HL-60 (cell line): ENCODE measurements around the gene RGS2.
A peak's percentile ranks its signal among the peaks of the same experiment; 100 is the strongest.

Experiments
- DNase-seq, 2 experiments: peaks; one replicate each; pipeline ENCODE4 v3.0.0-alpha.2; 2010 to 2020; ENCODE audit warnings: low read depth in 1 of 2, low spot score in 1 of 2
- H3K27ac ChIP-seq: fragments of 250-450 bp; sonication (Bioruptor Pico); replicated peaks from 2 replicates; pipeline ENCODE4 v1.5.1; 2020; ENCODE audit warnings: mild to moderate bottlenecking, moderate library complexity
- H3K27me3 ChIP-seq: fragments of 250-450 bp; sonication (Bioruptor Pico); 2 replicates; pipeline ENCODE4 v1.5.1; 2021; ENCODE audit warnings: mild to moderate bottlenecking, moderate library complexity; ENCODE audit not compliant: insufficient read depth, poor library complexity, severe bottlenecking
- H3K4me3 ChIP-seq: replicated peaks from 2 replicates; pipeline ENCODE4 v1.5.1; 2011; ENCODE audit warnings: mild to moderate bottlenecking, control low read depth, low read length; ENCODE audit not compliant: insufficient read depth
- GABPA ChIP-seq: IDR thresholded peaks from 2 replicates; pipeline ENCODE4 v1.6.1; 2012; ENCODE audit warnings: low read depth
- POLR2AphosphoS5 ChIP-seq: IDR thresholded peaks from 2 replicates; pipeline ENCODE4 v1.6.1; 2012; ENCODE audit warnings: low read depth
- SPI1 ChIP-seq: IDR thresholded peaks from 2 replicates; pipeline ENCODE4 v1.6.1; 2012; ENCODE audit warnings: low read depth, mild to moderate bottlenecking, borderline replicate concordance
- TF ChIP-seq, protein P1 (sequence below): IDR thresholded peaks from one replicate; pipeline ENCODE4 v1.5.1; 2011; ENCODE audit warnings: low read length, control low read depth, inconsistent platforms; ENCODE audit not compliant: insufficient read depth
- TF ChIP-seq, protein P2 (sequence below): IDR thresholded peaks from 2 replicates; pipeline ENCODE4 v1.6.1; 2012; ENCODE audit warnings: low read depth; ENCODE audit not compliant: insufficient replicate concordance

RGS2 gene

DNA sequence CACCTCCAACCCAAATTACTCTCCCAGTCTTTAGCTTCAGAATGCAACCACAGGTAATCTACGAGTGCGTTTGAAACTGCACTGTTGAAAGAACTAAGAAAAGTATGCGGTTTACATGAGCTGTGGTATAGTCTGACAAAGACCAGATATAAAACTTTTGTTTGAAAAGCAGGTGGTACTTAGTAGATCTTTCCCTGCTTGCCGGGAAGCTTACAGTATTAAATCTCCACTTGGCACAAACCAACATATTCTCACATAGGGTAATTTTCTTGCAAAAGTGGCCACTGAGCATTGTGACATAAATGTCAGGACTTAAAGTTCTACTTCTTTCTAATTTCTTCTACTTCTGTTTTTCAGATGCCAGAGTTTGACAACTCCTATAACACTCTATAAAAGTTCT lies 8.4 kb downstream of the RGS2 start:
- DNase-seq = peak in 1 of 2 experiments; percentile 15
- no peak overlapping the region for H3K27ac ChIP-seq
- no peak overlapping the region for H3K4me3 ChIP-seq
- no peak for TF ChIP-seq GABPA
- no peak for TF ChIP-seq POLR2AphosphoS5
- no peak for TF ChIP-seq SPI1
- TF ChIP-seq, protein P1, sequence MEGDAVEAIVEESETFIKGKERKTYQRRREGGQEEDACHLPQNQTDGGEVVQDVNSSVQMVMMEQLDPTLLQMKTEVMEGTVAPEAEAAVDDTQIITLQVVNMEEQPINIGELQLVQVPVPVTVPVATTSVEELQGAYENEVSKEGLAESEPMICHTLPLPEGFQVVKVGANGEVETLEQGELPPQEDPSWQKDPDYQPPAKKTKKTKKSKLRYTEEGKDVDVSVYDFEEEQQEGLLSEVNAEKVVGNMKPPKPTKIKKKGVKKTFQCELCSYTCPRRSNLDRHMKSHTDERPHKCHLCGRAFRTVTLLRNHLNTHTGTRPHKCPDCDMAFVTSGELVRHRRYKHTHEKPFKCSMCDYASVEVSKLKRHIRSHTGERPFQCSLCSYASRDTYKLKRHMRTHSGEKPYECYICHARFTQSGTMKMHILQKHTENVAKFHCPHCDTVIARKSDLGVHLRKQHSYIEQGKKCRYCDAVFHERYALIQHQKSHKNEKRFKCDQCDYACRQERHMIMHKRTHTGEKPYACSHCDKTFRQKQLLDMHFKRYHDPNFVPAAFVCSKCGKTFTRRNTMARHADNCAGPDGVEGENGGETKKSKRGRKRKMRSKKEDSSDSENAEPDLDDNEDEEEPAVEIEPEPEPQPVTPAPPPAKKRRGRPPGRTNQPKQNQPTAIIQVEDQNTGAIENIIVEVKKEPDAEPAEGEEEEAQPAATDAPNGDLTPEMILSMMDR = no peak
- TF ChIP-seq, protein P2, sequence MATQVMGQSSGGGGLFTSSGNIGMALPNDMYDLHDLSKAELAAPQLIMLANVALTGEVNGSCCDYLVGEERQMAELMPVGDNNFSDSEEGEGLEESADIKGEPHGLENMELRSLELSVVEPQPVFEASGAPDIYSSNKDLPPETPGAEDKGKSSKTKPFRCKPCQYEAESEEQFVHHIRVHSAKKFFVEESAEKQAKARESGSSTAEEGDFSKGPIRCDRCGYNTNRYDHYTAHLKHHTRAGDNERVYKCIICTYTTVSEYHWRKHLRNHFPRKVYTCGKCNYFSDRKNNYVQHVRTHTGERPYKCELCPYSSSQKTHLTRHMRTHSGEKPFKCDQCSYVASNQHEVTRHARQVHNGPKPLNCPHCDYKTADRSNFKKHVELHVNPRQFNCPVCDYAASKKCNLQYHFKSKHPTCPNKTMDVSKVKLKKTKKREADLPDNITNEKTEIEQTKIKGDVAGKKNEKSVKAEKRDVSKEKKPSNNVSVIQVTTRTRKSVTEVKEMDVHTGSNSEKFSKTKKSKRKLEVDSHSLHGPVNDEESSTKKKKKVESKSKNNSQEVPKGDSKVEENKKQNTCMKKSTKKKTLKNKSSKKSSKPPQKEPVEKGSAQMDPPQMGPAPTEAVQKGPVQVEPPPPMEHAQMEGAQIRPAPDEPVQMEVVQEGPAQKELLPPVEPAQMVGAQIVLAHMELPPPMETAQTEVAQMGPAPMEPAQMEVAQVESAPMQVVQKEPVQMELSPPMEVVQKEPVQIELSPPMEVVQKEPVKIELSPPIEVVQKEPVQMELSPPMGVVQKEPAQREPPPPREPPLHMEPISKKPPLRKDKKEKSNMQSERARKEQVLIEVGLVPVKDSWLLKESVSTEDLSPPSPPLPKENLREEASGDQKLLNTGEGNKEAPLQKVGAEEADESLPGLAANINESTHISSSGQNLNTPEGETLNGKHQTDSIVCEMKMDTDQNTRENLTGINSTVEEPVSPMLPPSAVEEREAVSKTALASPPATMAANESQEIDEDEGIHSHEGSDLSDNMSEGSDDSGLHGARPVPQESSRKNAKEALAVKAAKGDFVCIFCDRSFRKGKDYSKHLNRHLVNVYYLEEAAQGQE = no peak
- H3K27me3 ChIP-seq = no peaks in the 10 kb centered on the region

DNA sequence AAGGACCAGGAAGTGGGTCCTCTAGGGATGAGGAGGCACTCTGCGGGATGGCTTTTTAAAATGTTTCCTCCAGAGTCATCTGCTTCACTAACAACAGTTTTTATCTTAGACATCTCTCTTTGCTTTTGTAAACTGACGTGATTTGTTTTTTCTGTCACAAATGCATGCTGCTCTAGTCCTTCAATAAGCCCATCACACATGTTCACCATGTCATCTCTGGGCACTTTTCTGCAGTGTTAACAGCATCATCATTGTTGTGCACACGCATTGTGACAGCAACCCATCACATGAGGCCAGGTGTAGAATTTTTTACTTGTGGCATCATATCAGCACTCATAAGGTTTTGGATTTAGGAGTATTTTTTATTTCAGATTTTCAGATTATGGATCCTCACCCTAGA lies 12.5 kb downstream of the RGS2 start:
- TF ChIP-seq, protein P2 = no peak
- TF ChIP-seq GABPA = no peak
- no peak for TF ChIP-seq POLR2AphosphoS5
- TF ChIP-seq, protein P1 = no peak
- TF ChIP-seq SPI1 = no peak
- Histone ChIP-seq H3K27ac (no peak overlapping the region), H3K27me3 (no peaks in the 10 kb centered on the region), H3K4me3 (no peak overlapping the region)
- no peak for DNase-seq

DNA sequence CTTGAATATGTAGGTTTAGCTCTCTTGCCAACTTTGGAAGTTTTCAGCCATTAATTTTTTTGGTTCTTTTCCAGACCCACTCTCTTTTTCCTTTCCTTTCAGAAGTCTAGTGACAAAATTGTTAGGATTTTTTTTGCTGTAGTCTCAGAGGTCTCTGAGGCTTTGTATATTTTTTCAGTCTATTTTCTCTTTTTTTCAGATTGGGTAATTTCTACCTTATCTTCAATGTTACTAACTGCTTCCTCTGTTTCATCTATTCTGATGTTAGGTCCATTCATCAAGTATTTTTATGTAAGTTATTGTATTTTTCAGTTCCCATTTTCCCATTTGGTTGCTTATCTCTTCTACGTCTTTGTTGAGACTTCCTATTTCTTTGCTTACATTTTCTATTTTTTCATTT lies 15.7 kb downstream of the RGS2 start:
- no peak overlapping the region for H3K27ac ChIP-seq
- TF ChIP-seq, protein P1 = no peak
- TF ChIP-seq, protein P2 = no peak
- no peak for TF ChIP-seq POLR2AphosphoS5
- no peak for TF ChIP-seq GABPA
- no peak for TF ChIP-seq SPI1

More for the DNA sequence above, 15.7 kb downstream of the RGS2 start:
- no peak for DNase-seq
- H3K27me3 ChIP-seq = no peaks in the 10 kb centered on the region
- H3K4me3 ChIP-seq = no peak overlapping the region
